ENCODE results near the gene DAND5.

DNA sequence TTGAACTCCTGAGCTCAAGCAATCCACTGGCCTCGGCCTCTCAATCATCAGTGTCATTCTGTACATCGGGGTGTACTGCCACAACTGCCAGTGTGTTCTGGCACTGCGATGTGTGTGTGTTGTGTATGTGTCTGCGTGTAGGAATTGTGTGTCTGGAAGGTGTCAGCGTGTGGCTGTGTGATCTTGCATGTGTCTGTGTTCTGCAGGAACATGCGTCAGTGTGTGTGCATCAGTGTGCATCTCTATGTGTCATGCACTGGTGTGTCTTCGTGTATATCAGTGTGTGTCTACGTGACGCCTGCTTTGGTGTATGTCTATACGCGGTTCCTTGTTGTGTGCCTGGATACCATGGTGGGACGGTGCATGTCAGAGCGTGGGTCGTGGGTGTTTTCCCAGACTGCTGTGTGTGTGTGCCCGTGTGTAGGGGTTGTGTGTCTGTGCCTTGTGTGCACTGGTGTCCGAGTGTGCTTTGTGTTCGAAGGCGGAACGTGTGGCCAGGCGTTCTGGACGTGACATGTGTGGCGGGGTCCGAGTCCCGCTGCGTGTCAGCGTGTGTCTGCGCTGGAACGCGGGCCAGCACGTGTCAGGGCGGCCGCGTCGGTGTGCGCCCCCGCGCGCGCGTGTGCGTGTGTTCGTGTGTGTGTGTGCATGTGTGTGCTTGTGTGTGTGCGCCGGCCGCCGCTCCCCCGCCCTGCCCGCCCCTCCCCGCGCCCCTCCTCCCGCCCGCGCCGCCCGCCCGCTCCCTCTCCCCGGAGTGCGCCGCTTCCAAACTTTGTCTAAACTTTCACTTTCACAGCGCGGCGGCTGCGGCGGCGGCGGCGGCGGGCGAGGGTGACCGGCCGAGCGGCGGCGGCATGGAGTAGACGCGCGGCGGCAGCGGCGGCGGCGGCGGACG lies 25.6 kb downstream of the DAND5 start, which contains the start of gene NFIX:
- TF ChIP-seq, protein P1, sequence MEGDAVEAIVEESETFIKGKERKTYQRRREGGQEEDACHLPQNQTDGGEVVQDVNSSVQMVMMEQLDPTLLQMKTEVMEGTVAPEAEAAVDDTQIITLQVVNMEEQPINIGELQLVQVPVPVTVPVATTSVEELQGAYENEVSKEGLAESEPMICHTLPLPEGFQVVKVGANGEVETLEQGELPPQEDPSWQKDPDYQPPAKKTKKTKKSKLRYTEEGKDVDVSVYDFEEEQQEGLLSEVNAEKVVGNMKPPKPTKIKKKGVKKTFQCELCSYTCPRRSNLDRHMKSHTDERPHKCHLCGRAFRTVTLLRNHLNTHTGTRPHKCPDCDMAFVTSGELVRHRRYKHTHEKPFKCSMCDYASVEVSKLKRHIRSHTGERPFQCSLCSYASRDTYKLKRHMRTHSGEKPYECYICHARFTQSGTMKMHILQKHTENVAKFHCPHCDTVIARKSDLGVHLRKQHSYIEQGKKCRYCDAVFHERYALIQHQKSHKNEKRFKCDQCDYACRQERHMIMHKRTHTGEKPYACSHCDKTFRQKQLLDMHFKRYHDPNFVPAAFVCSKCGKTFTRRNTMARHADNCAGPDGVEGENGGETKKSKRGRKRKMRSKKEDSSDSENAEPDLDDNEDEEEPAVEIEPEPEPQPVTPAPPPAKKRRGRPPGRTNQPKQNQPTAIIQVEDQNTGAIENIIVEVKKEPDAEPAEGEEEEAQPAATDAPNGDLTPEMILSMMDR (IDR thresholded peaks at IDR 0.05): no peak
- TF ChIP-seq EZH2 (IDR thresholded peaks at IDR 0.05; ENCODE audit: borderline replicate concordance, insufficient read depth, low read depth, low read length, poor library complexity, severe bottlenecking): no peak

All from B cell (primary cell).